HepG2 (cell line): ENCODE data around the gene S100A5. TPM values are rescaled to one million over a fixed set of nuclear protein-coding genes. Genes with fewer than 3 reads are reported as not detected.

Experiments
- CBFB ChIP-seq: sonication (generic); formaldehyde crosslinking; IDR thresholded peaks from 2 replicates; pipeline ENCODE4 v1.4.0; 2020; ENCODE audit warnings: missing genetic modification reagents
- FOXP1 ChIP-seq, 2 experiments: fragments of 450-650 bp in 1 of 2; IDR thresholded peaks; 2 replicates each; pipeline ENCODE4 v1.6.1; 2017 to 2018; ENCODE audit warnings: antibody characterized with exemption in 1 of 2
- GABPA ChIP-seq, 2 experiments: IDR thresholded peaks; 2 replicates each; pipeline ENCODE4 v1.6.1; 2011 to 2016; ENCODE audit warnings: low read depth in 2 of 2, low read length in 1 of 2, missing biosample characterization in 1 of 2, missing genetic modification characterization in 1 of 2
- ISL2 ChIP-seq: sonication (generic); formaldehyde crosslinking; IDR thresholded peaks from 2 replicates; pipeline ENCODE4 v1.5.0; 2020; ENCODE audit warnings: missing genetic modification reagents
- RFXANK ChIP-seq: IDR thresholded peaks from 2 replicates; pipeline ENCODE4 v1.6.1; 2016
- SMARCC2 ChIP-seq: fragments of 450-650 bp; IDR thresholded peaks from 2 replicates; pipeline ENCODE4 v1.6.1; 2017; ENCODE audit warnings: antibody characterized with exemption, mild to moderate bottlenecking
- TCF7L2 ChIP-seq: IDR thresholded peaks from 2 replicates; pipeline ENCODE4 v1.6.1; 2011; ENCODE audit warnings: mild to moderate bottlenecking, low read depth, low read length, moderate library complexity
- TGIF2 ChIP-seq: IDR thresholded peaks from 2 replicates; pipeline ENCODE4 v1.6.1; 2016; ENCODE audit warnings: control low read depth, missing compliant biosample characterization
- THAP11 ChIP-seq: IDR thresholded peaks from 2 replicates; pipeline ENCODE4 v1.6.1; 2016; ENCODE audit warnings: missing biosample characterization, missing genetic modification reagents
- ZNF224 ChIP-seq: sonication (generic); formaldehyde crosslinking; IDR thresholded peaks from 2 replicates; pipeline ENCODE4 v1.5.0; 2020; ENCODE audit warnings: mild to moderate bottlenecking, missing genetic modification reagents
- ZNF317 ChIP-seq: sonication (generic); formaldehyde crosslinking; IDR thresholded peaks from 2 replicates; pipeline ENCODE4 v1.5.0; 2020; ENCODE audit warnings: mild to moderate bottlenecking, missing genetic modification reagents
- ZNF34 ChIP-seq: sonication (generic); formaldehyde crosslinking; IDR thresholded peaks from 2 replicates; pipeline ENCODE4 v1.4.0; 2020; ENCODE audit warnings: mild to moderate bottlenecking, missing genetic modification reagents, borderline replicate concordance
- ZNF350 ChIP-seq: sonication (generic); formaldehyde crosslinking; IDR thresholded peaks from 2 replicates; pipeline ENCODE4 v1.4.0; 2020; ENCODE audit warnings: mild to moderate bottlenecking, low read depth, missing genetic modification reagents, borderline replicate concordance
- ZNF501 ChIP-seq: sonication (generic); formaldehyde crosslinking; IDR thresholded peaks from 2 replicates; pipeline ENCODE4 v1.5.1; 2020; ENCODE audit warnings: mild to moderate bottlenecking, moderate library complexity, missing genetic modification reagents
- ZNF543 ChIP-seq: sonication (generic); formaldehyde crosslinking; IDR thresholded peaks from 2 replicates; pipeline ENCODE4 v1.4.0; 2020; ENCODE audit warnings: mild to moderate bottlenecking, missing genetic modification reagents
- ZNF747 ChIP-seq: sonication (generic); formaldehyde crosslinking; IDR thresholded peaks from 2 replicates; pipeline ENCODE4 v1.8.1; 2023; ENCODE audit warnings: missing genetic modification reagents, mild to moderate bottlenecking, borderline replicate concordance
- polyA plus RNA-seq, 8 experiments: library from polyadenylated mRNA; depleted of rRNA in 3 of 8; stranded (reverse) in 7 of 8; unstranded in 1 of 8; fragments of >200 nt; fragmentation: Illumina TruSeq in 4 of 8; extraction: Trizol in 4 of 8; gene quantifications; 2 replicates each; pipeline versions ENCODE4 v1.2.1 to v1.2.3, GENCODE V29; 2011 to 2016; ENCODE audit warnings: low read depth in 4 of 8, missing spikeins in 1 of 8, mixed read lengths in 1 of 8; ENCODE audit not compliant: insufficient read depth in 1 of 8
- total RNA-seq, 5 experiments: library from RNA; depleted of rRNA; stranded (reverse); fragments of >200 nt; fragmentation: Illumina TruSeq; extraction: Trizol; gene quantifications; 2 replicates each; pipeline ENCODE4 v1.2.3, GENCODE V29; 2016; ENCODE audit warnings: low read depth in 1 of 5
- TF ChIP-seq, protein P1 (sequence below): sonication (generic); formaldehyde crosslinking; IDR thresholded peaks from 2 replicates; pipeline ENCODE4 v1.4.0; 2020; ENCODE audit warnings: missing genetic modification reagents
- TF ChIP-seq, protein P2 (sequence below): sonication (generic); formaldehyde crosslinking; IDR thresholded peaks from 2 replicates; pipeline ENCODE4 v1.5.0; 2020; ENCODE audit warnings: mild to moderate bottlenecking, missing genetic modification reagents, borderline replicate concordance
- TF ChIP-seq, protein P3 (sequence below): sonication (generic); formaldehyde crosslinking; IDR thresholded peaks from 2 replicates; pipeline ENCODE4 v1.8.0; 2022; ENCODE audit warnings: mild to moderate bottlenecking, missing genetic modification reagents
- TF ChIP-seq, protein P4 (sequence below): sonication (generic); formaldehyde crosslinking; IDR thresholded peaks from 2 replicates; pipeline ENCODE4 v1.4.0; 2020; ENCODE audit warnings: mild to moderate bottlenecking, missing genetic modification reagents
- TF ChIP-seq, protein P5 (sequence below): sonication (generic); formaldehyde crosslinking; IDR thresholded peaks from 2 replicates; pipeline ENCODE4 v1.4.0; 2020; ENCODE audit warnings: missing genetic modification reagents, borderline replicate concordance

The S100A5 gene
- total and polyA plus RNA-seq, 2 of the 13 experiments (the other 11 are each of a cell fraction or from before 2014, with no cell fraction given) = not detected

DNA sequence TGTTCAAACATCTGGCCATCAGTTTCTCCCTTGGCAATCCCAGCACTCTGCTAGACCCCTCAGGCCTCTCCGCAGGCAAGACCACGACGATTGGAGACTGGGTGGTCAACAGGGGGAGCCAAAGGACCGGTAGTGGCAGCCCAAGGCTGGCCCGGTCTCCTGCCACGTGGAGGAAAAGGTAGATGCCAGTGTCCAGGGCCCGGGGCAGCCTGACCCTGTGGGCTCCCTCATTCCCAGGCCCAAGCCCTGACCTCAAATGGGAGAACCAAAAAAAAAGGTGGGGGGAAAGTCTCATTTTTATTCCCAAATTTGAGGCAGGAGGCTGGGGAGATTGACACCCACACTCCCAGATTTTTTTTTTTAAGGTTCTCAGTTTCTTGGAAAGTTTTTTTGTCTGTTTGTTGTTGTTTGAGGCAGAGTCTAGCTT, 29.7 kb downstream of the S100A5 start (continued):
- TF ChIP-seq, protein P1, sequence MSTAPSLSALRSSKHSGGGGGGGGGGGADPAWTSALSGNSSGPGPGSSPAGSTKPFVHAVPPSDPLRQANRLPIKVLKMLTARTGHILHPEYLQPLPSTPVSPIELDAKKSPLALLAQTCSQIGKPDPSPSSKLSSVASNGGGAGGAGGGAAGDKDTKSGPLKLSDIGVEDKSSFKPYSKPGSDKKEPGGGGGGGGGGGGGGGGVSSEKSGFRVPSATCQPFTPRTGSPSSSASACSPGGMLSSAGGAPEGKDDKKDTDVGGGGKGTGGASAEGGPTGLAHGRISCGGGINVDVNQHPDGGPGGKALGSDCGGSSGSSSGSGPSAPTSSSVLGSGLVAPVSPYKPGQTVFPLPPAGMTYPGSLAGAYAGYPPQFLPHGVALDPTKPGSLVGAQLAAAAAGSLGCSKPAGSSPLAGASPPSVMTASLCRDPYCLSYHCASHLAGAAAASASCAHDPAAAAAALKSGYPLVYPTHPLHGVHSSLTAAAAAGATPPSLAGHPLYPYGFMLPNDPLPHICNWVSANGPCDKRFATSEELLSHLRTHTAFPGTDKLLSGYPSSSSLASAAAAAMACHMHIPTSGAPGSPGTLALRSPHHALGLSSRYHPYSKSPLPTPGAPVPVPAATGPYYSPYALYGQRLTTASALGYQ = no peak
- TF ChIP-seq FOXP1 (IDR thresholded peaks at IDR 0.05) = no peak
- TF ChIP-seq FOXP1 (CRISPR knock-in tag; IDR thresholded peaks at IDR 0.05) = no peak
- no peak for TF ChIP-seq GABPA (IDR thresholded peaks at IDR 0.05; ENCODE audit: low read depth, low read length)
- no peak for TF ChIP-seq GABPA (CRISPR knock-in tag; IDR thresholded peaks at IDR 0.05; ENCODE audit: low read depth)
- no peak for TF ChIP-seq SMARCC2
- TF ChIP-seq CBFB (CRISPR knock-in tag) = no peak
- 0 out of 2 replicates have a peak, but pooled peaks have one; percentile 12 for TF ChIP-seq ZNF224 (CRISPR knock-in tag)
- TF ChIP-seq THAP11 (CRISPR knock-in tag) = peak; percentile 59
- TF ChIP-seq ZNF747 (CRISPR knock-in tag) = no peak
- no peak for TF ChIP-seq ZNF34 (CRISPR knock-in tag)
- TF ChIP-seq TCF7L2 = no peak
- TF ChIP-seq, protein P2, sequence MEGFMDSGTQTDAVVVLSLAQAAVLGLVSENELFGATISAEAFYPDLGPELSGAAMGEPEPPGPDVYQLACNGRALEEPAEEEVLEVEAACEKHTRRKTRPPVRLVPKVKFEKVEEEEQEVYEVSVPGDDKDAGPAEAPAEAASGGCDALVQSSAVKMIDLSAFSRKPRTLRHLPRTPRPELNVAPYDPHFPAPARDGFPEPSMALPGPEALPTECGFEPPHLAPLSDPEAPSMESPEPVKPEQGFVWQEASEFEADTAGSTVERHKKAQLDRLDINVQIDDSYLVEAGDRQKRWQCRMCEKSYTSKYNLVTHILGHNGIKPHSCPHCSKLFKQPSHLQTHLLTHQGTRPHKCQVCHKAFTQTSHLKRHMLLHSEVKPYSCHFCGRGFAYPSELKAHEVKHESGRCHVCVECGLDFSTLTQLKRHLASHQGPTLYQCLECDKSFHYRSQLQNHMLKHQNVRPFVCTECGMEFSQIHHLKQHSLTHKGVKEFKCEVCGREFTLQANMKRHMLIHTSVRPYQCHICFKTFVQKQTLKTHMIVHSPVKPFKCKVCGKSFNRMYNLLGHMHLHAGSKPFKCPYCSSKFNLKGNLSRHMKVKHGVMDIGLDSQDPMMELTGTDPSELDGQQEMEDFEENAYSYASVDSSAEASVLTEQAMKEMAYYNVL (CRISPR knock-in tag) = no peak
- TF ChIP-seq TGIF2 = 0 out of 2 replicates have a peak, but pooled peaks have one; percentile 40
- TF ChIP-seq, protein P3, sequence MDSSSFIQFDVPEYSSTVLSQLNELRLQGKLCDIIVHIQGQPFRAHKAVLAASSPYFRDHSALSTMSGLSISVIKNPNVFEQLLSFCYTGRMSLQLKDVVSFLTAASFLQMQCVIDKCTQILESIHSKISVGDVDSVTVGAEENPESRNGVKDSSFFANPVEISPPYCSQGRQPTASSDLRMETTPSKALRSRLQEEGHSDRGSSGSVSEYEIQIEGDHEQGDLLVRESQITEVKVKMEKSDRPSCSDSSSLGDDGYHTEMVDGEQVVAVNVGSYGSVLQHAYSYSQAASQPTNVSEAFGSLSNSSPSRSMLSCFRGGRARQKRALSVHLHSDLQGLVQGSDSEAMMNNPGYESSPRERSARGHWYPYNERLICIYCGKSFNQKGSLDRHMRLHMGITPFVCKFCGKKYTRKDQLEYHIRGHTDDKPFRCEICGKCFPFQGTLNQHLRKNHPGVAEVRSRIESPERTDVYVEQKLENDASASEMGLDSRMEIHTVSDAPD (CRISPR knock-in tag) = no peak
- no peak for TF ChIP-seq ZNF317 (CRISPR knock-in tag)
- no peak; the same call in 1 of the 2 replicates for TF ChIP-seq ZNF350 (CRISPR knock-in tag)
- TF ChIP-seq, protein P4, sequence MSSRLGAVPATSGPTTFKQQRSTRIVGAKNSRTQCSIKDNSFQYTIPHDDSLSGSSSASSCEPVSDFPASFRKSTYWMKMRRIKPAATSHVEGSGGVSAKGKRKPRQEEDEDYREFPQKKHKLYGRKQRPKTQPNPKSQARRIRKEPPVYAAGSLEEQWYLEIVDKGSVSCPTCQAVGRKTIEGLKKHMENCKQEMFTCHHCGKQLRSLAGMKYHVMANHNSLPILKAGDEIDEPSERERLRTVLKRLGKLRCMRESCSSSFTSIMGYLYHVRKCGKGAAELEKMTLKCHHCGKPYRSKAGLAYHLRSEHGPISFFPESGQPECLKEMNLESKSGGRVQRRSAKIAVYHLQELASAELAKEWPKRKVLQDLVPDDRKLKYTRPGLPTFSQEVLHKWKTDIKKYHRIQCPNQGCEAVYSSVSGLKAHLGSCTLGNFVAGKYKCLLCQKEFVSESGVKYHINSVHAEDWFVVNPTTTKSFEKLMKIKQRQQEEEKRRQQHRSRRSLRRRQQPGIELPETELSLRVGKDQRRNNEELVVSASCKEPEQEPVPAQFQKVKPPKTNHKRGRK = no peak
- no peak for TF ChIP-seq ZNF543 (CRISPR knock-in tag)
- TF ChIP-seq RFXANK (CRISPR knock-in tag) = no peak
- TF ChIP-seq ISL2 (CRISPR knock-in tag) = no peak
- peak; percentile 70; the same call in 1 of the 2 replicates for TF ChIP-seq ZNF501 (CRISPR knock-in tag)
- TF ChIP-seq, protein P5, sequence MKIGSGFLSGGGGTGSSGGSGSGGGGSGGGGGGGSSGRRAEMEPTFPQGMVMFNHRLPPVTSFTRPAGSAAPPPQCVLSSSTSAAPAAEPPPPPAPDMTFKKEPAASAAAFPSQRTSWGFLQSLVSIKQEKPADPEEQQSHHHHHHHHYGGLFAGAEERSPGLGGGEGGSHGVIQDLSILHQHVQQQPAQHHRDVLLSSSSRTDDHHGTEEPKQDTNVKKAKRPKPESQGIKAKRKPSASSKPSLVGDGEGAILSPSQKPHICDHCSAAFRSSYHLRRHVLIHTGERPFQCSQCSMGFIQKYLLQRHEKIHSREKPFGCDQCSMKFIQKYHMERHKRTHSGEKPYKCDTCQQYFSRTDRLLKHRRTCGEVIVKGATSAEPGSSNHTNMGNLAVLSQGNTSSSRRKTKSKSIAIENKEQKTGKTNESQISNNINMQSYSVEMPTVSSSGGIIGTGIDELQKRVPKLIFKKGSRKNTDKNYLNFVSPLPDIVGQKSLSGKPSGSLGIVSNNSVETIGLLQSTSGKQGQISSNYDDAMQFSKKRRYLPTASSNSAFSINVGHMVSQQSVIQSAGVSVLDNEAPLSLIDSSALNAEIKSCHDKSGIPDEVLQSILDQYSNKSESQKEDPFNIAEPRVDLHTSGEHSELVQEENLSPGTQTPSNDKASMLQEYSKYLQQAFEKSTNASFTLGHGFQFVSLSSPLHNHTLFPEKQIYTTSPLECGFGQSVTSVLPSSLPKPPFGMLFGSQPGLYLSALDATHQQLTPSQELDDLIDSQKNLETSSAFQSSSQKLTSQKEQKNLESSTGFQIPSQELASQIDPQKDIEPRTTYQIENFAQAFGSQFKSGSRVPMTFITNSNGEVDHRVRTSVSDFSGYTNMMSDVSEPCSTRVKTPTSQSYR = peak; percentile 10; the same call in 1 of the 2 replicates
